ENCODE results near the gene HSPB1. TPM values are rescaled to one million over a fixed set of nuclear protein-coding genes. Genes with fewer than 3 reads are reported as not detected.

The HSPB1 gene
- total and polyA plus RNA-seq, 2 experiments from 2014 or later = 96.5 to 1,542 TPM

GRCh38 chr7:76336094-76336493, 33.6 kb downstream of the HSPB1 start:
- peaks cover 61% of the 10 kb centered on the region for H4K20me1 ChIP-seq (ENCODE audit: insufficient read depth)
- no peak overlapping the region for H3K27ac ChIP-seq
- H2AFZ ChIP-seq = no peak overlapping the region
- in situ Hi-C loops (cut with MboI) = no loop called here
- H3K9me3 ChIP-seq (ENCODE audit: low read depth) = no peaks in the 10 kb centered on the region
- no peaks in the 10 kb centered on the region for H3K9me2 ChIP-seq (ENCODE audit: insufficient read depth)
- DNase-seq = no peak
- peaks cover 100% of the 10 kb centered on the region for H3K79me2 ChIP-seq (ENCODE audit: insufficient read depth)
- H3K4me2 ChIP-seq (ENCODE audit: unreplicated experiment) = no peak overlapping the region
- H3K27me3 ChIP-seq (replicated peaks; ENCODE audit: insufficient read depth) = no peaks in the 10 kb centered on the region
- TF ChIP-seq EZH2 (IDR thresholded peaks at IDR 0.05; ENCODE audit: insufficient read depth, poor library complexity, severe bottlenecking) = no peak
- peaks cover 32% of the 10 kb centered on the region for H3F3A ChIP-seq (ENCODE audit: insufficient read depth)
- no peak overlapping the region for H3K4me3 ChIP-seq
- H3K36me3 ChIP-seq (ENCODE audit: low read depth) = peaks cover 7% of the 10 kb centered on the region; the same call in 1 of the 2 replicates
- H3K9ac ChIP-seq = no peak overlapping the region
- H3K4me1 ChIP-seq (ENCODE audit: insufficient read depth) = peaks cover 25% of the 10 kb centered on the region

GRCh38 chr7:76337147-76337546, 34.7 kb downstream of the HSPB1 start:
- no peak overlapping the region for H3K4me3 ChIP-seq
- H4K20me1 ChIP-seq (ENCODE audit: insufficient read depth) = peaks cover 51% of the 10 kb centered on the region
- no peak overlapping the region for H3K9ac ChIP-seq
- peaks cover 11% of the 10 kb centered on the region; the same call in 1 of the 2 replicates for H3K36me3 ChIP-seq (ENCODE audit: low read depth)
- peaks cover 25% of the 10 kb centered on the region for H3K4me1 ChIP-seq (ENCODE audit: insufficient read depth)
- H3K9me3 ChIP-seq (ENCODE audit: low read depth) = no peaks in the 10 kb centered on the region
- H3K9me2 ChIP-seq (ENCODE audit: insufficient read depth) = no peaks in the 10 kb centered on the region
- in situ Hi-C loops (cut with MboI) = no loop called here
- WGBS, 2 experiments (ENCODE audit: low coverage in 1 of 2, low lambda C conversion rate in 2 of 2, missing lambda C conversion rate in 2 of 2) = 71 to 72% methylated on average over 6 of the region's 6 CpGs
- no peak overlapping the region for H3K4me2 ChIP-seq (ENCODE audit: unreplicated experiment)
- H3K79me2 ChIP-seq (ENCODE audit: insufficient read depth) = peaks cover 100% of the 10 kb centered on the region
- no peaks in the 10 kb centered on the region for H3K27me3 ChIP-seq (replicated peaks; ENCODE audit: insufficient read depth)
- H3F3A ChIP-seq (ENCODE audit: insufficient read depth) = peaks cover 35% of the 10 kb centered on the region
- DNase-seq = no peak
- H2AFZ ChIP-seq = no peak overlapping the region
- no peak overlapping the region for H3K27ac ChIP-seq
- TF ChIP-seq EZH2phosphoT487 (IDR thresholded peaks at IDR 0.05; ENCODE audit: insufficient read depth, low read depth) = no peak

- Histone ChIP-seq H4K20me1 (ENCODE audit: insufficient read depth) (peaks cover 49% of the 10 kb centered on the region), H2AFZ (no peak overlapping the region), H3K79me2 (ENCODE audit: insufficient read depth) (peaks cover 100% of the 10 kb centered on the region), H3K36me3 (ENCODE audit: low read depth) (peaks cover 23% of the 10 kb centered on the region), H3K9ac (no peak overlapping the region), H3F3A (ENCODE audit: insufficient read depth) (peaks cover 35% of the 10 kb centered on the region), H3K4me1 (ENCODE audit: insufficient read depth) (peaks cover 25% of the 10 kb centered on the region), H3K27me3 (replicated peaks; ENCODE audit: insufficient read depth) (no peaks in the 10 kb centered on the region), H3K9me3 (ENCODE audit: low read depth) (no peaks in the 10 kb centered on the region), H3K9me2 (ENCODE audit: insufficient read depth) (no peaks in the 10 kb centered on the region), H3K4me2 (ENCODE audit: unreplicated experiment) (peak overlapping the region; percentile 31), H3K27ac (peak overlapping the region; percentile 20), H3K4me3 (no peak overlapping the region)
- in situ Hi-C loops (cut with MboI) = no loop called here
- WGBS, 2 experiments (ENCODE audit: low coverage in 1 of 2, low lambda C conversion rate in 2 of 2, missing lambda C conversion rate in 2 of 2) = 80 to 87% methylated on average over 9 of the region's 9 CpGs
- peak; percentile 52 for DNase-seq
- TF ChIP-seq EZH2 (IDR thresholded peaks at IDR 0.05; ENCODE audit: insufficient read depth, poor library complexity, severe bottlenecking) (no peak), EZH2phosphoT487 (IDR thresholded peaks at IDR 0.05; ENCODE audit: insufficient read depth, low read depth) (no peak)
These were observed 36.0 kb downstream of the HSPB1 start for GRCh38 chr7:76338298-76339084.

- peaks cover 40% of the 10 kb centered on the region for H4K20me1 ChIP-seq (ENCODE audit: insufficient read depth)
- peaks cover 38% of the 10 kb centered on the region for H3K36me3 ChIP-seq (ENCODE audit: low read depth)
- no peaks in the 10 kb centered on the region for H3K27me3 ChIP-seq (replicated peaks; ENCODE audit: insufficient read depth)
- H2AFZ ChIP-seq = no peak overlapping the region
- in situ Hi-C loops (cut with MboI) = no loop called here
- H3F3A ChIP-seq (ENCODE audit: insufficient read depth) = peaks cover 39% of the 10 kb centered on the region
- no peak overlapping the region for H3K4me3 ChIP-seq
- no peaks in the 10 kb centered on the region for H3K9me3 ChIP-seq (ENCODE audit: low read depth)
- 47 to 70% methylated on average over 3 of the region's 3 CpGs for WGBS, 2 experiments (ENCODE audit: low coverage in 1 of 2, low lambda C conversion rate in 2 of 2, missing lambda C conversion rate in 2 of 2)
- peaks cover 100% of the 10 kb centered on the region for H3K79me2 ChIP-seq (ENCODE audit: insufficient read depth)
- H3K4me1 ChIP-seq (ENCODE audit: insufficient read depth) = peaks cover 25% of the 10 kb centered on the region
- no peak for TF ChIP-seq EZH2 (IDR thresholded peaks at IDR 0.05; ENCODE audit: insufficient read depth, poor library complexity, severe bottlenecking)
- no peak for TF ChIP-seq EZH2phosphoT487 (IDR thresholded peaks at IDR 0.05; ENCODE audit: insufficient read depth, low read depth)
- no peaks in the 10 kb centered on the region for H3K9me2 ChIP-seq (ENCODE audit: insufficient read depth)
- peak overlapping the region; percentile 54 for H3K9ac ChIP-seq
- DNase-seq = peak; percentile 83
- peak overlapping the region; percentile 78 for H3K27ac ChIP-seq
- H3K4me2 ChIP-seq (ENCODE audit: unreplicated experiment) = peak overlapping the region; percentile 20
These were observed 38.2 kb downstream of the HSPB1 start for GRCh38 chr7:76340617-76341131.
